Stimulated activated CD4-positive, alpha-beta T cell treated with anti-CD3 and anti-CD28 coated beads, Interleukin-1b, Interleukin-23, amount 100 ng/mL, for 24 hours (primary cell): ENCODE results near the gene TBL3.

Source experiments
- DNase-seq, 4 experiments: peaks; one replicate each; pipeline ENCODE4 v3.0.0-alpha.2; 2020; ENCODE audit warnings: low read depth in 4 of 4, low spot score in 1 of 4

TBL3 gene

DNA sequence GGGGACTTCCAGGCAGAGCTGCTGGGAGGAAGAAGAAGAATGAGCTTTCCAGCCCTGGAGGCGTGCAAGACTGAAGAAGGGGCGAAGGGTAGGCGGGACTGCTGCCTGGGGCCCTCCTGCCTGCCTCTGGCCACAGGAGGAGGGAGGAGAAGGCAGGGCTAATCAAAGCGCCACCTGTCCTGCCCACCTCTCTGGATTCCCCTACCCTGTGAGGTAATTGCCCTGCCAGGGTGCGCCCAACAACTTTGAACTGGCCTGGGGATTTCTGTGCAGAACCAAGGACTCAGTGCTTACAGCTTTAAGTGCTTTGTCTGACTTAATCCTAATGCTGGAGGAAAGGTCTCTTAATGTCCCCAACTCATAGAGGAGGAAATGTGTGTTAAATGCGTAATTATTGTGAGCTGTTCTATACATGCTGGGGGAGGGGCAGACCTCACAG is 9.6 kb downstream of the TBL3 start, which contains the start of gene NOXO1:
NOXO1 (minus strand) TSS at position 72 of the 439 bp plus-strand sequence. CDS start 290 bp downstream, outside the sequence.
- no peak for DNase-seq

DNA sequence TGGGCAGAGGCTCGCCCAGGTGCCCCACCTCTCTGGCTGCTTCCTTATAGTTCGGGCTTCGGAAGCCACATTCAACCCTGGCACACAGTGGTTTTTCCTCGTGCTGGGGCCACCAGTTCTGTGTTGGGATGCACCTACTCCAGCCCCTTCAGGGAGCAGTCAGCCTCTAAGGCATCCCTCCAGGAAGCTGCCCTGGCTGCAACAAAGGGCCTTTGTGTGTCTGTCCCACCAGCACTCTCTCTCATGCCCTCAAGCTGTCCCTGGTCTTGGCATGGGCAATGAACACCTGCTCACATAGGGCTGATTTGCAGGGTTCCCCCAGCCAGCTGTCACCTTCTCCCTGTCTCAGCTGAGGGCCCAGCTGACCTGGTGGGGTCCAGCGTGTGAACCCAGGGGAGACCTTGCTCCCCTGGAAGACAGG is 10.2 kb downstream of the TBL3 start:
- no peak for DNase-seq

- no peak for DNase-seq
Observed at GRCh38 chr16:1982991-1983543, 11.2 kb downstream of the TBL3 start.

- DNase-seq: peak in 1 of 4 experiments; percentile 76
Observed at GRCh38 chr16:1983544-1984346, 11.9 kb downstream of the TBL3 start, which contains the start of gene GFER. TSS of gene GFER (plus strand) at chr16:1984193. CDS start at chr16:1984219, 26 bp downstream.

DNA sequence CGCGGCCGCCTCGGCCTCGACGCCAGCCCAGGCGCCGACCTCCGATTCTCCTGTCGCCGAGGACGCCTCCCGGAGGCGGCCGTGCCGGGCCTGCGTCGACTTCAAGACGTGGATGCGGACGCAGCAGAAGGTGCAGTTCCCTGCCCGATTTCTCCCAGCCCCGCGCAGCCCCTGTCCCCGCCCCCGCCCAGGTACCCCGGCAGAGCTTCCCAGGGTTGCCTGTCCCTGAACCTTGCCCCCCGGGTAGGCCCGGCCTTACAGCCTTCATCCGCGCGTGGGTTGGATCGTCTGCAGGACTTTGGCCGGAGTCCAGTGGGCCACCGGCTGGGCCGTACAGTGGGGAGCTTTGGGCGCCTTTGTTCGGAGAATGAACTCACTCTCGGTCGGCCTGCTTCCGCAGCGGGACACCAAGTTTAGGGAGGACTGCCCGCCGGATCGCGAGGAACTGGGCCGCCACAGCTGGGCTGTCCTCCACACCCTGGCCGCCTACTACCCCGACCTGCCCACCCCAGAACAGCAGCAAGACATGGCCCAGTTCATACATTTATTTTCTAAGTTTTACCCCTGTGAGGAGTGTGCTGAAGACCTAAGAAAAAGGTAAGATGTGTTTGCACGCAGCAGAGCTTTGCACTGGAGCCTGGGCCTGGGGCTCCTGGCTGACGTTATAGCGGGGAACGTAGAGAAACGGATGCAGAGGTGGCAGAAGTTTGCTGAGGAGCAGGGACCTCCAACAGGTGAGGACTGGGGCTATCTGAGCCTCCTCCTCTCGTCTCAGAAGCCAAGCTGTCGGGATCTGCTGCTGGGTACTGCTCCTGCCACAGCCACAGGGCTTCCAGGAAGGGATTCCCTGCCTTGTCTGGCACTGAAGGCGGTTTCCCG is 12.7 kb downstream of the TBL3 start:
- no peak for DNase-seq

- no peak for DNase-seq
Observed at GRCh38 chr16:1985466-1986150, 13.8 kb downstream of the TBL3 start.

DNA sequence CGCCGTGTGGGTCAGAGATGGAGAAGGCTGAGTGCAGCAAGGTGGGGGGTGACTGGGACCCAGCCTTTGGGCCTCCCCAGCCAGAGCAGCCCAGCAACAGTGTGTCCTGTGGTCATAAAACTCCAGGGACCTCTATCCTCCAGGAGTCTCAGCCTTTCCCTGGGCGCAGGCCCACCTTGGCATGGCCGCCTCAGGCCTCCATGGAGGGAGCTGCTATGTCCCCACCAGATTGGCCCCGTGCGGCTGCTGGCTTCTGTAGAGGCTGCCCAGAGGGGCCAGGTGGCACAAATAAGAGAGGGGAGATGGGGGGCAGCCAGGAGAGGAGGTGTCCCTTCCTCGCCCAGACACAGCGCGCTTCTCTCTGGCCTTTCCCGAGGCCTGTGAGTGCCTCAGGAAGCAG is 15.3 kb downstream of the TBL3 start:
- no peak for DNase-seq

GRCh38 chr16:1989209-1990100 is 17.6 kb downstream of the TBL3 start, which contains the start of gene SYNGR3:
TSS of gene SYNGR3 (plus strand) at chr16:1989970. CDS start at chr16:1990103, 133 bp downstream.
- DNase-seq: no peak

DNA sequence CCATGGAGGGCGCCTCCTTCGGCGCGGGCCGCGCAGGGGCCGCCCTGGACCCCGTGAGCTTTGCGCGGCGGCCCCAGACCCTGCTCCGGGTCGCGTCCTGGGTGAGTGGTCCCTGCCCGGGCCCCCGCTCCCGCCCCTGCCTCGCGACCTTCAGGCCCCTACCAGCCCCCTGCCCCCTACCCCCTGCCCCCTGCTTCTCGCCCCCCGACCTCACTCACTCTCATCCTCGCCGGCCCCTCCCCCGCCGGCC is 18.2 kb downstream of the TBL3 start:
- DNase-seq: no peak

GRCh38 chr16:1990351-1991134 is 18.7 kb downstream of the TBL3 start:
- no peak for DNase-seq

GRCh38 chr16:1991135-1991551 is 19.3 kb downstream of the TBL3 start:
- no peak for DNase-seq

DNA sequence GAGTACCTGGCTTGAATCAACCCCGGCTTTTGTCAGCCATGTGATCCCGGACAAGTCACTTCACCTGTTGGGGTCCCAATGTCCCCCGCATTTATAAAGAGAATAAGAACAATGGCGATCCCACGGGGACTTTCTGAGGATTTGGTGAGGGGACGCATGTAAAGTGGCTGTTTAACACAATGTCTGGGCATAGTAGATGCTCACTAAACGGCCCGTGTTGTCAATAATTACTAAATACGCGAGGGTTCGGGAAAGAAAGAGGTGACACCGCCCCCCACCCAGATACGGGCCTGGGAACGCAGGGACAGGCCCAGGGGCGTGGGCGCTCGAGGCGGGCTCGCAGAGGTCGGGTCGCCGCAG is 19.7 kb downstream of the TBL3 start:
- no peak for DNase-seq

GRCh38 chr16:1991948-1992703 is 20.3 kb downstream of the TBL3 start:
- DNase-seq: peak; percentile 91 to 97 (median 96)

GRCh38 chr16:1992704-1993317 is 21.0 kb downstream of the TBL3 start:
- DNase-seq: no peak

GRCh38 chr16:1993731-1994131 is 21.9 kb downstream of the TBL3 start:
- no peak for DNase-seq

- no peak for DNase-seq
Observed at GRCh38 chr16:1997494-1998359, 25.9 kb downstream of the TBL3 start.

DNA sequence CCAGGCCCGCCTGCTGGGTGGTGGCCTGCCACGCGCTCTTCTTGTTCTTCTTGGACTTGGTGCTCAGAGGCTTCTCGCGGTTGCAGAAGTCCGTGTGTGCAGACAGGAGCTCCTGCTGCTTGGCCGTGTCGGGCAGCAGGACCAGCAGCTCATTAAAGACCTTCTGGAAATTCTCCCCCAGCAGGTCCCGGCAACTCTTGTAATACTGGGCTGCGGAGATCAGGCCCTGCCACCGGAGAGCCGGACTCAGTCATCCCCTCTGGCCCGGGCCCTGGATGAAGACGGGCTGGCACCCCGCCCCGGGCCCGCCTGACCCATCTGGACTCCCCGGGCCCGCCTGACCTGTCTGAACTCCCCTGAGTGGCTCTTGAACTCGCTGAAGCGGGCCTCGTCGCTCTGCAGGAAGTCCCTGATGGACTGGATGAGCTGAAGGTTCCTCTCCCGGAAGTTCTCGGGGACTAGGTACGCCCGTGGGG is 26.5 kb downstream of the TBL3 start:
- DNase-seq: no peak
